HL-60 (cell line): ENCODE measurements around the gene GTPBP8.

Source experiments
- GABPA ChIP-seq: IDR thresholded peaks from 2 replicates; pipeline ENCODE4 v1.6.1; 2012; ENCODE audit warnings: low read depth
- POLR2AphosphoS5 ChIP-seq: IDR thresholded peaks from 2 replicates; pipeline ENCODE4 v1.6.1; 2012; ENCODE audit warnings: low read depth
- TF ChIP-seq, protein P1 (sequence below): IDR thresholded peaks from one replicate; pipeline ENCODE4 v1.5.1; 2011; ENCODE audit warnings: low read length, control low read depth, inconsistent platforms; ENCODE audit not compliant: insufficient read depth

- TF ChIP-seq, protein P1, sequence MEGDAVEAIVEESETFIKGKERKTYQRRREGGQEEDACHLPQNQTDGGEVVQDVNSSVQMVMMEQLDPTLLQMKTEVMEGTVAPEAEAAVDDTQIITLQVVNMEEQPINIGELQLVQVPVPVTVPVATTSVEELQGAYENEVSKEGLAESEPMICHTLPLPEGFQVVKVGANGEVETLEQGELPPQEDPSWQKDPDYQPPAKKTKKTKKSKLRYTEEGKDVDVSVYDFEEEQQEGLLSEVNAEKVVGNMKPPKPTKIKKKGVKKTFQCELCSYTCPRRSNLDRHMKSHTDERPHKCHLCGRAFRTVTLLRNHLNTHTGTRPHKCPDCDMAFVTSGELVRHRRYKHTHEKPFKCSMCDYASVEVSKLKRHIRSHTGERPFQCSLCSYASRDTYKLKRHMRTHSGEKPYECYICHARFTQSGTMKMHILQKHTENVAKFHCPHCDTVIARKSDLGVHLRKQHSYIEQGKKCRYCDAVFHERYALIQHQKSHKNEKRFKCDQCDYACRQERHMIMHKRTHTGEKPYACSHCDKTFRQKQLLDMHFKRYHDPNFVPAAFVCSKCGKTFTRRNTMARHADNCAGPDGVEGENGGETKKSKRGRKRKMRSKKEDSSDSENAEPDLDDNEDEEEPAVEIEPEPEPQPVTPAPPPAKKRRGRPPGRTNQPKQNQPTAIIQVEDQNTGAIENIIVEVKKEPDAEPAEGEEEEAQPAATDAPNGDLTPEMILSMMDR: no peak
- no peak for TF ChIP-seq POLR2AphosphoS5
- no peak for TF ChIP-seq GABPA
Observed at GRCh38 chr3:112976953-112977352, 13.8 kb upstream of the GTPBP8 start.
